ENCODE data around the gene FOXL2.

DNA sequence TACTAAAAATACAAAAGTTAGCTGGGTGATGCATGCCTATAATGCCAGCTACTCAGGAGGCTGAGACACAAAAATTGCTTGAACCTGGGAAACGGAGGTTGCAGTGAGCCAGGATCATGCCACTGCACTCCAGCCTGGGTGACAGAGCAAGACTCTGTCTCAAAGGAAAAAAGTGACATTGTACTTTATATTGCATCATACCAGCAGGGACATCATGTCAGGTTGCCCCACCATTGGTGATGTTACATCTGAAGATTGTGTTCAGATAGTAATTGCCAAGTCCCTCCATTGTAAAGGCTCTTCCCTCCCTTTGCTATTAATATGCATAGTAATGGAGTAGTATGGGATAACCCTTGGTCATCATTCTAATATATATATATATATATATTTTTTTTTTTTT is 44.8 kb downstream of the FOXL2 start:
- TF ChIP-seq, protein P1, sequence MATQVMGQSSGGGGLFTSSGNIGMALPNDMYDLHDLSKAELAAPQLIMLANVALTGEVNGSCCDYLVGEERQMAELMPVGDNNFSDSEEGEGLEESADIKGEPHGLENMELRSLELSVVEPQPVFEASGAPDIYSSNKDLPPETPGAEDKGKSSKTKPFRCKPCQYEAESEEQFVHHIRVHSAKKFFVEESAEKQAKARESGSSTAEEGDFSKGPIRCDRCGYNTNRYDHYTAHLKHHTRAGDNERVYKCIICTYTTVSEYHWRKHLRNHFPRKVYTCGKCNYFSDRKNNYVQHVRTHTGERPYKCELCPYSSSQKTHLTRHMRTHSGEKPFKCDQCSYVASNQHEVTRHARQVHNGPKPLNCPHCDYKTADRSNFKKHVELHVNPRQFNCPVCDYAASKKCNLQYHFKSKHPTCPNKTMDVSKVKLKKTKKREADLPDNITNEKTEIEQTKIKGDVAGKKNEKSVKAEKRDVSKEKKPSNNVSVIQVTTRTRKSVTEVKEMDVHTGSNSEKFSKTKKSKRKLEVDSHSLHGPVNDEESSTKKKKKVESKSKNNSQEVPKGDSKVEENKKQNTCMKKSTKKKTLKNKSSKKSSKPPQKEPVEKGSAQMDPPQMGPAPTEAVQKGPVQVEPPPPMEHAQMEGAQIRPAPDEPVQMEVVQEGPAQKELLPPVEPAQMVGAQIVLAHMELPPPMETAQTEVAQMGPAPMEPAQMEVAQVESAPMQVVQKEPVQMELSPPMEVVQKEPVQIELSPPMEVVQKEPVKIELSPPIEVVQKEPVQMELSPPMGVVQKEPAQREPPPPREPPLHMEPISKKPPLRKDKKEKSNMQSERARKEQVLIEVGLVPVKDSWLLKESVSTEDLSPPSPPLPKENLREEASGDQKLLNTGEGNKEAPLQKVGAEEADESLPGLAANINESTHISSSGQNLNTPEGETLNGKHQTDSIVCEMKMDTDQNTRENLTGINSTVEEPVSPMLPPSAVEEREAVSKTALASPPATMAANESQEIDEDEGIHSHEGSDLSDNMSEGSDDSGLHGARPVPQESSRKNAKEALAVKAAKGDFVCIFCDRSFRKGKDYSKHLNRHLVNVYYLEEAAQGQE (IDR thresholded peaks at IDR 0.05) = no peak
- TF ChIP-seq, protein P2, sequence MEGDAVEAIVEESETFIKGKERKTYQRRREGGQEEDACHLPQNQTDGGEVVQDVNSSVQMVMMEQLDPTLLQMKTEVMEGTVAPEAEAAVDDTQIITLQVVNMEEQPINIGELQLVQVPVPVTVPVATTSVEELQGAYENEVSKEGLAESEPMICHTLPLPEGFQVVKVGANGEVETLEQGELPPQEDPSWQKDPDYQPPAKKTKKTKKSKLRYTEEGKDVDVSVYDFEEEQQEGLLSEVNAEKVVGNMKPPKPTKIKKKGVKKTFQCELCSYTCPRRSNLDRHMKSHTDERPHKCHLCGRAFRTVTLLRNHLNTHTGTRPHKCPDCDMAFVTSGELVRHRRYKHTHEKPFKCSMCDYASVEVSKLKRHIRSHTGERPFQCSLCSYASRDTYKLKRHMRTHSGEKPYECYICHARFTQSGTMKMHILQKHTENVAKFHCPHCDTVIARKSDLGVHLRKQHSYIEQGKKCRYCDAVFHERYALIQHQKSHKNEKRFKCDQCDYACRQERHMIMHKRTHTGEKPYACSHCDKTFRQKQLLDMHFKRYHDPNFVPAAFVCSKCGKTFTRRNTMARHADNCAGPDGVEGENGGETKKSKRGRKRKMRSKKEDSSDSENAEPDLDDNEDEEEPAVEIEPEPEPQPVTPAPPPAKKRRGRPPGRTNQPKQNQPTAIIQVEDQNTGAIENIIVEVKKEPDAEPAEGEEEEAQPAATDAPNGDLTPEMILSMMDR (IDR thresholded peaks at IDR 0.05; ENCODE audit: low read depth, low read length, missing input control) = no peak
- TF ChIP-seq EGR1 (IDR thresholded peaks at IDR 0.05; ENCODE audit: low read depth in 2 of 2) = no peak
- no peak for TF ChIP-seq TAF1 (conservative IDR thresholded peaks at IDR 0.05)
- TF ChIP-seq YY1 (IDR thresholded peaks at IDR 0.05) = no peak
- TF ChIP-seq, protein P3, sequence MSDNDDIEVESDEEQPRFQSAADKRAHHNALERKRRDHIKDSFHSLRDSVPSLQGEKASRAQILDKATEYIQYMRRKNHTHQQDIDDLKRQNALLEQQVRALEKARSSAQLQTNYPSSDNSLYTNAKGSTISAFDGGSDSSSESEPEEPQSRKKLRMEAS (IDR thresholded peaks at IDR 0.05) = no peak
- TF ChIP-seq, protein P4, sequence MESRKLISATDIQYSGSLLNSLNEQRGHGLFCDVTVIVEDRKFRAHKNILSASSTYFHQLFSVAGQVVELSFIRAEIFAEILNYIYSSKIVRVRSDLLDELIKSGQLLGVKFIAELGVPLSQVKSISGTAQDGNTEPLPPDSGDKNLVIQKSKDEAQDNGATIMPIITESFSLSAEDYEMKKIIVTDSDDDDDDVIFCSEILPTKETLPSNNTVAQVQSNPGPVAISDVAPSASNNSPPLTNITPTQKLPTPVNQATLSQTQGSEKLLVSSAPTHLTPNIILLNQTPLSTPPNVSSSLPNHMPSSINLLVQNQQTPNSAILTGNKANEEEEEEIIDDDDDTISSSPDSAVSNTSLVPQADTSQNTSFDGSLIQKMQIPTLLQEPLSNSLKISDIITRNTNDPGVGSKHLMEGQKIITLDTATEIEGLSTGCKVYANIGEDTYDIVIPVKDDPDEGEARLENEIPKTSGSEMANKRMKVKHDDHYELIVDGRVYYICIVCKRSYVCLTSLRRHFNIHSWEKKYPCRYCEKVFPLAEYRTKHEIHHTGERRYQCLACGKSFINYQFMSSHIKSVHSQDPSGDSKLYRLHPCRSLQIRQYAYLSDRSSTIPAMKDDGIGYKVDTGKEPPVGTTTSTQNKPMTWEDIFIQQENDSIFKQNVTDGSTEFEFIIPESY (IDR thresholded peaks at IDR 0.05) = no peak
- TF ChIP-seq FOXA1 (IDR thresholded peaks at IDR 0.05) = no peak
- TF ChIP-seq RXRA (IDR thresholded peaks at IDR 0.05) = no peak
- no peak for TF ChIP-seq RAD21 (IDR thresholded peaks at IDR 0.05)

All from liver (tissue), 3 donors.